Head of caudate nucleus (tissue), 42 donors: ENCODE measurements around the gene PPIL4.

Experiments used
- DNase-seq, 42 donors: peaks; one replicate each; pipeline versions ENCODE4 v3.0.0 to v3.0.0-alpha.2; 2020 to 2021; ENCODE audit warnings: mixed read lengths in 7 of 42
- intact Hi-C: fragments of 100-400 bp; cut with DNase I; formaldehyde crosslinking; loops from one replicate; pipeline ENCODE4 v1.15.0; 2022

The PPIL4 gene, protein sequence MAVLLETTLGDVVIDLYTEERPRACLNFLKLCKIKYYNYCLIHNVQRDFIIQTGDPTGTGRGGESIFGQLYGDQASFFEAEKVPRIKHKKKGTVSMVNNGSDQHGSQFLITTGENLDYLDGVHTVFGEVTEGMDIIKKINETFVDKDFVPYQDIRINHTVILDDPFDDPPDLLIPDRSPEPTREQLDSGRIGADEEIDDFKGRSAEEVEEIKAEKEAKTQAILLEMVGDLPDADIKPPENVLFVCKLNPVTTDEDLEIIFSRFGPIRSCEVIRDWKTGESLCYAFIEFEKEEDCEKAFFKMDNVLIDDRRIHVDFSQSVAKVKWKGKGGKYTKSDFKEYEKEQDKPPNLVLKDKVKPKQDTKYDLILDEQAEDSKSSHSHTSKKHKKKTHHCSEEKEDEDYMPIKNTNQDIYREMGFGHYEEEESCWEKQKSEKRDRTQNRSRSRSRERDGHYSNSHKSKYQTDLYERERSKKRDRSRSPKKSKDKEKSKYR

GRCh38 chr6:149545754-149546471 is at the start of gene PPIL4:
Gene PPIL4 (minus strand): TSS chr6:149546043. CDS start chr6:149546005, 38 bp downstream.
- intact Hi-C loops: loop anchor here (2.0 to 5.0 kb wide), 2 partner anchors 103 to 171 kb away; partner anchors contain the start of genes KATNA1 and LATS1
- DNase-seq: peak; percentile 83 to 98 (median 96)

DNA sequence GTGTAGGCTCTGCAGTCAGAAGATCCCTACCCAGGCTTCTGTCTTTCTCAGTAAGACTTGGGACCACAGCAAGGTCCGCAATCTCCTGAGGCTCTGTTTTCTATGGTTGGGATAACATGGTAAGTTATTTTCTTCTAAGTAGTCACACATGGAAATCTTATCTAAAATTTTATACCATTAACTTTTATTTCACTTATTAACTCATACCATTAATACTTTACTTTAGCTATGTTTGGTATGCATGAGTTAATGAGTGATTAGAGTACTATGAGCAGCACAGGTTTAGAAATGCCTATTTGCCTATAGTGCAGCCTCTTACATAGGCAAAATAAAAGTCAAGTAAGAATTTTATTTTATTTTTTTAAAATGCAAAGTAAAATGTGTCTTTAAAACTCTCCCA is 47.6 kb upstream of the PPIL4 start:
- intact Hi-C loops: no loop called here
- no peak for DNase-seq

GRCh38 chr6:149592983-149593382 is 47.1 kb upstream of the PPIL4 start:
- intact Hi-C loops: no loop called here
- no peak for DNase-seq

- intact Hi-C loops: no loop called here
Observed at GRCh38 chr6:149586149-149586548, 40.3 kb upstream of the PPIL4 start.

DNA sequence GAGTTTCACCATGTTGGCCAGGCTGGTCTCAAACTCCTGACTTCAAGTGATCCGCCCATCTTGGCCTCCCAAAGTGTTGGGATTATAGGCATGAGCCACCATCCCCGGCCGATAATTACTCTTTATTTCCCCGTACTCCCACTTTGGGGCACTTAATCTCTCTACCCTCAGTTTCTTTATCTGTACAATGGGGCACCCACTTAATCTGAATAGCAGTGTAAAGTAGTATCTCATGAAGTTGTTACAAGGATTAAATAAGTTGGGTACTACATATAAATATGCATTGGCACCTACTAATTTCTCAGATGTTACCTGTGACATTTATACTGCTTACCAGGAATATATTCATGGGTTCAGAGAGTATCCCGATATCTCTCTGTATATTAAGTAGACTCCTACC is 35.5 kb upstream of the PPIL4 start:
- no peak for DNase-seq
- intact Hi-C loops: no loop called here

More at GRCh38 chr6:149586149-149586548, 40.3 kb upstream of the PPIL4 start:
- no peak for DNase-seq

- no peak for DNase-seq
- intact Hi-C loops: no loop called here
Observed at GRCh38 chr6:149580880-149581279, 35.0 kb upstream of the PPIL4 start.

- intact Hi-C loops: loop anchor here (5.0 to 10.0 kb wide), 2 partner anchors 79 to 297 kb away; partner anchors contain the start of genes KATNA1 and LRP11
- DNase-seq: no peak
Observed at GRCh38 chr6:149567945-149568585, 22.2 kb upstream of the PPIL4 start.

GRCh38 chr6:149567194-149567586 is 21.3 kb upstream of the PPIL4 start:
- no peak for DNase-seq
- intact Hi-C loops: loop anchor here (5.0 to 10.0 kb wide), 2 partner anchors 80 to 298 kb away; partner anchors contain the start of genes KATNA1 and LRP11

DNA sequence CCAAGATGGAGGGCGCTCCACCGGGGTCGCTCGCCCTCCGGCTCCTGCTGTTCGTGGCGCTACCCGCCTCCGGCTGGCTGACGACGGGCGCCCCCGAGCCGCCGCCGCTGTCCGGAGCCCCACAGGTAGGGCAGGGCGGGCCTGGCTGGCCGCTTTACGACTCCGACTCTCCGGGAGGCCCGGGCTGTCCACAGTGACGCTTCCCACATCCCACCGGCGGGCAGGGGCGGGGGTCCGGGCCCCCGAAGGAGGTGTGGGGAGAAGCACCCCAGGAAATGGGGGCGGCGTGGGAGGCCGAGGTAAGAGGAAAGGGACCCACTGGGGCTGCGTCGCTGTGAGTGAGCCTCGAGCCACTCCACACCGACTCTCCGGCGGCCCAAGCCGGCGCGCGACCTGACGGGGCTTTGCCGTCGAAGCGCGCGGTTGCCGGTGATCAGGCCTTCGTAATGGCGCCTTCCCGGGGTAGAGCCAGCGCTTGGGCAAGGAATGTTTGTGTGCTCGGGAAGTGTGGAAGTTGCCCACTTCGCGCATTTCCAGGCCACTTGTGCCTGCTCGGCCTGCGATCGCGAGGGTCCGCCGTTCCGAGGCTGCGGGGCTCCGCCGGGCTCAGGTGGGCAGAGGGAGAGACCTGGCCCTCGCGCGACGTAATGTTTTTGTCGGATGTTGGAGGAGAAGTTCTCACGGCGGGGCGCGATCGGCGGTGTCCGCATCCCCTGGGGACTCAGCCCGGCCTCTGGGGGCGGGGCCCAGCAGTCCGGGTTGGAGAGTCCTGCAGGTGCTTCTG is 20.8 kb upstream of the PPIL4 start:
- DNase-seq: peak in 40 of 42 donors; percentile 7 to 74 (median 42)
- intact Hi-C loops: loop anchor here (5.0 to 10.0 kb wide), 2 partner anchors 81 to 298 kb away; partner anchors contain the start of genes KATNA1 and LRP11

DNA sequence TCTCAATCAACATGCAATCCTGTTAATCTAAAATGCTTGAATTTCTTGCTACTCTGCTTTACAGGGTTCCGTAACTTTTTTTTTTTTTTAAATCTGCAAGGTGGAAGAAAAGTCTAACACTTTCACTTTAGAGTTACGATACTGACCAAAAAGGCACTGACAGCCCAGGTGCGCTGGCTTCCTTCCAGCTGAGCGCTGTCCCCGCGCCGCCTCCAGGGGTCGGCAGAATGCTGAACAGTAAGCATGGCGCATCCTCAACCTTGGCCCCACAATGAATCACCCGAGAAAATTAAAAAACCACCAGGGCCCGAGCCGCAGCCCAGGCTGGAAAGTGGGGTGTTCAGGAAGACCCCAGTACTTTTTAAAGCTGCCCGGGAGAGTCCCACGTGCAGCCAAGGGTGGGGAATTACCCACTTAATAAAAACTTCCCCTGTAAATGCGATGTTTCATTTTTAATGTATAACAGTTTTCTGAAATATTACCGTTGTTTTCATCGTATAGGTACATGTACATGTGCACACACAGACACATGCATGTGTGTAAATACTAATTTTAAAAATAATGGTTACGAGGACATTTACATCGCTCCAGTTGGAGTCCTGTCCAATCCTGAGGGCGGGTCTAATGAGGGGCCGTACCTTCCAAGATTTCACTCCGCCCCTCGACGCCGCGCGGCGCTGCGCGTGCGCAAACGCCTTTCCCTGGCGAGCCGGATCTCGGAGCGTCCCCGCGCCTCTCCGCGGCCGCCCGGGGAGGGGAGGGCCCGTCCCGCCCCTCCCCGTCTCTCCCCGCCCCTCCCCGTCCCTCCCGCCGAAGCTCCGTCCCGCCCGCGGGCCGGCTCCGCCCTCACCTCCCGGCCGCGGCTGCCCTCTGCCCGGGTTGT is 19.9 kb upstream of the PPIL4 start, which contains the start of gene GINM1:
Gene GINM1 (plus strand): TSS at position 849 of the 883 bp plus-strand sequence. CDS start 40 bp downstream, outside the sequence.
- peak; percentile 84 to 97 (median 93) for DNase-seq
- intact Hi-C loops: loop anchor here (5.0 to 10.0 kb wide), 2 partner anchors 82 to 299 kb away; partner anchors contain the start of genes KATNA1 and LRP11

DNA sequence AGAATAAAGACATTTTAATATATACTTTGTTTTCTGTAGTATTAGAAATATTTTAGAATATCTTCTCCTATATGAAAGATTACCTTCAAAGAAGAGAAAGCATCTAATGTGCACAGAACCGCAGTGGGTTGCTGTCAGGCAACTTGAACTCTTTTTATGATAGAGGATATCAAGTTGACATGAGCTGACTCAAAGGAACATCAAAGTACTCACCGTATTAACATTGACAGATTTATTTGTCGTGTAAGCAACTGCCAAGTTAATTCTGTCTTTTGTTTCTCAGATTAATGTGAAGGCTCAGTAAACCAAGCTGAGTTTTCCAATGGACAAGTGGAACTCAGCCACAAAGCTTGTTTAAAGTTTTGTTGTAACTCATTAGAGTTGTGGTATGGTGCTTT is 18.1 kb upstream of the PPIL4 start:
- no peak for DNase-seq
- intact Hi-C loops: loop anchor here (10.0 kb wide), 1 partner anchor 301 kb away; the partner anchor contains the start of gene LRP11

GRCh38 chr6:149563203-149563927 is 17.5 kb upstream of the PPIL4 start:
- intact Hi-C loops: loop anchor here (10.0 kb wide), 1 partner anchor 301 kb away; the partner anchor contains the start of gene LRP11
- no peak for DNase-seq

DNA sequence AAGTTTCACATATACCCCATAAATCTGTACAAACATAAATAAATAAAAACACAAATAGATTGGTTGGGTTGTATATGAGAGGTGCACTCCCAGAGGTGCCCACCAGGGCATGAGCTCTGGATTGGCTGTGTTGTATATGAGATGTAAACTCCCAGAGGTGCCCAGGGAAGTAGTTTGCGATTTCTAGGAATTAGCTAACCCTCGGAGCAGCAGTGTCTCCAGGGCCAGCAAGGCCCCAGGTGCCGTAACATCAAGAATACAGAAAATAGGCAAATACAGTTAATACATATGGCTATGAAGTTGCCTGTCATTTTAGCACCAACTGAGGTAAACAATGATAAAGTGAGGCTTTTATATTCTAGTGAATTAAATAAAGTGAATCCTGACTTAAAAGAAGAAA is 14.9 kb upstream of the PPIL4 start:
- no peak for DNase-seq
- intact Hi-C loops: loop anchor here (10.0 kb wide), 1 partner anchor 304 kb away; the partner anchor contains the start of gene LRP11

DNA sequence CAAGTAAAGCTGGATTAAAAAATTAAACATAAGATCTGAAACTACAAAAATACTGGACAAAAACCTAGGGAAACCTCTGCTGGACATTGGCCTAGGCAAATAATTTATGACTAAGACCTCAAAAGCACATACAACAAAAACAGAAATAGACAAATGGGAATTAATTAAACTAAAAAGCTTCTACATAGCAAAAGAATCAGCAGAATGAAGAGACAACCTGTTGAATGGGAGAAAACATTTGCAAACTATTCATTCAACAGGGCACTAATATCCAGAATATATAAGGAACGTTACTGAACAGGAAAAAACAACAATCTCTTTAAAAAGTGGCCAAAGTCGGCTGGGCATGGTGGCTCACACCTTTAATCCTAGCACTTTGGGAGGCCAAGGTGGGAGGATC is 13.5 kb upstream of the PPIL4 start:
- intact Hi-C loops: no loop called here

GRCh38 chr6:149558029-149558428 is 12.2 kb upstream of the PPIL4 start:
- intact Hi-C loops: no loop called here
- no peak for DNase-seq

More for the DNA sequence above, 13.5 kb upstream of the PPIL4 start:
- DNase-seq: no peak

- intact Hi-C loops: no loop called here
- no peak for DNase-seq
Observed at GRCh38 chr6:149551920-149552319, 6.1 kb upstream of the PPIL4 start.
